Activated naive CD4-positive, alpha-beta T cell treated with anti-CD3 and anti-CD28 coated beads for 36 hours (primary cell): ENCODE measurements around the gene GRAMD2A. TPM values are rescaled to one million over a fixed set of nuclear protein-coding genes. Genes with fewer than 3 reads are reported as not detected.

Experiments used
- CTCF ChIA-PET: fragments of 350-600 bp; sonication (Branson Sonifier 250); formaldehyde crosslinking; loops from one replicate; lab custom pipeline; 2021; ENCODE audit warnings: antibody characterized with exemption; lab: Charles Lee
- DNase-seq: peaks from one replicate; pipeline ENCODE4 v3.0.0-alpha.2; 2020
- H3K27ac Mint-ChIP-seq: one replicate; pipeline ENCODE4 v1.8.0; 2021; ENCODE audit warnings: mild to moderate bottlenecking, mixed read lengths
- H3K27me3 Mint-ChIP-seq: one replicate; pipeline ENCODE4 v1.8.0; 2021; ENCODE audit warnings: low read depth, mixed read lengths
- H3K36me3 Mint-ChIP-seq: one replicate; pipeline ENCODE4 v1.8.0; 2021; ENCODE audit warnings: low read depth, mixed read lengths
- H3K4me1 Mint-ChIP-seq: one replicate; pipeline ENCODE4 v1.8.0; 2021; ENCODE audit warnings: low read depth, mixed read lengths
- H3K4me3 Mint-ChIP-seq: one replicate; pipeline ENCODE4 v1.8.0; 2021; ENCODE audit warnings: mild to moderate bottlenecking, moderate library complexity, mixed read lengths
- H3K9me3 Mint-ChIP-seq: one replicate; pipeline ENCODE4 v1.8.0; 2021; ENCODE audit warnings: mixed read lengths
- intact Hi-C: fragments of 100-400 bp; cut with micrococcal nuclease; formaldehyde crosslinking; loops from one replicate; pipeline ENCODE4 v1.15.1; 2023
- total RNA-seq, 2 experiments: library from RNA; stranded (reverse); gene quantifications; one replicate each; pipeline ENCODE4 v1.2.3, GENCODE V29; 2021

Gene GRAMD2A
- total RNA-seq, 2 experiments from 2014 or later, result not detected

GRCh38 chr15:72199205-72199515, 1.6 kb upstream of the GRAMD2A start:
- intact Hi-C loops, result loop anchor here (1.0 to 10.0 kb wide), 4 partner anchors 29 to 336 kb away; partner anchors contain the start of gene PARP6
- no peak overlapping the region for H3K27ac Mint-ChIP-seq
- no peak overlapping the region for H3K4me3 Mint-ChIP-seq
- H3K9me3 Mint-ChIP-seq, result no peaks in the 10 kb centered on the region
- peaks cover 4% of the 10 kb centered on the region for H3K27me3 Mint-ChIP-seq
- H3K36me3 Mint-ChIP-seq, result peaks cover 58% of the 10 kb centered on the region
- no peak for DNase-seq
- H3K4me1 Mint-ChIP-seq, result peaks cover 23% of the 10 kb centered on the region
- CTCF ChIA-PET, result interaction anchor here (0.7 to 3.1 kb wide), 7 partner anchors 12 to 101 kb away, joined by 3 to 18 read pairs (median 4); no protein-coding TSS in a partner anchor

GRCh38 chr15:72198356-72199204, 993 bp upstream of the GRAMD2A start:
- Mint-ChIP-seq H3K9me3 (no peaks in the 10 kb centered on the region), H3K36me3 (peaks cover 53% of the 10 kb centered on the region), H3K4me1 (peaks cover 22% of the 10 kb centered on the region), H3K27me3 (peaks cover 4% of the 10 kb centered on the region), H3K27ac (no peak overlapping the region), H3K4me3 (peak overlapping the region; percentile 54)
- DNase-seq, result no peak
- CTCF ChIA-PET, result interaction anchor here (0.6 to 3.1 kb wide), 7 partner anchors 12 to 338 kb away, joined by 3 to 18 read pairs (median 4); no protein-coding TSS in a partner anchor
- intact Hi-C loops, result loop anchor here (1.0 to 10.0 kb wide), 4 partner anchors 30 to 336 kb away; partner anchors contain the start of gene PARP6

- CTCF ChIA-PET, result interaction anchor here (1.1 kb wide), 1 partner anchor 30 kb away, joined by 3 read pairs; no protein-coding TSS in a partner anchor
- peaks cover 18% of the 10 kb centered on the region for H3K4me1 Mint-ChIP-seq
- no peak for DNase-seq
- H3K27ac Mint-ChIP-seq, result no peak overlapping the region
- no peaks in the 10 kb centered on the region for H3K9me3 Mint-ChIP-seq
- peaks cover 37% of the 10 kb centered on the region for H3K36me3 Mint-ChIP-seq
- H3K27me3 Mint-ChIP-seq, result peaks cover 4% of the 10 kb centered on the region
- intact Hi-C loops, result loop anchor here (5.0 to 10.0 kb wide), 2 partner anchors 75 to 338 kb away; partner anchors contain the start of gene PARP6
- H3K4me3 Mint-ChIP-seq, result no peak overlapping the region
These were observed 537 bp downstream of the GRAMD2A start for GRCh38 chr15:72197041-72197459.

GRCh38 chr15:72196409-72197040, 1.1 kb downstream of the GRAMD2A start:
- H3K4me3 Mint-ChIP-seq, result no peak overlapping the region
- H3K27me3 Mint-ChIP-seq, result peaks cover 6% of the 10 kb centered on the region
- no peaks in the 10 kb centered on the region for H3K9me3 Mint-ChIP-seq
- H3K27ac Mint-ChIP-seq, result no peak overlapping the region
- CTCF ChIA-PET, result interaction anchor here (0.6 to 1.1 kb wide), 4 partner anchors 20 to 76 kb away, joined by 3 to 4 read pairs (median 3); no protein-coding TSS in a partner anchor
- intact Hi-C loops, result loop anchor here (5.0 to 10.0 kb wide), 2 partner anchors 76 to 338 kb away; partner anchors contain the start of gene PARP6
- H3K36me3 Mint-ChIP-seq, result peaks cover 33% of the 10 kb centered on the region
- peaks cover 18% of the 10 kb centered on the region for H3K4me1 Mint-ChIP-seq
- DNase-seq, result no peak

GRCh38 chr15:72195101-72195511, 2.5 kb downstream of the GRAMD2A start:
- intact Hi-C loops, result loop anchor here (5.0 to 10.0 kb wide), 2 partner anchors 77 to 340 kb away; partner anchors contain the start of gene PARP6
- CTCF ChIA-PET, result interaction anchor here (1.0 kb wide), 1 partner anchor 47 kb away, joined by 3 read pairs; no protein-coding TSS in a partner anchor
- Mint-ChIP-seq H3K9me3 (no peaks in the 10 kb centered on the region), H3K36me3 (peaks cover 22% of the 10 kb centered on the region), H3K27ac (no peak overlapping the region), H3K4me3 (no peak overlapping the region), H3K27me3 (peaks cover 11% of the 10 kb centered on the region), H3K4me1 (peaks cover 12% of the 10 kb centered on the region)
- no peak for DNase-seq

GRCh38 chr15:72193836-72194396, 3.7 kb downstream of the GRAMD2A start:
- intact Hi-C loops, result loop anchor here (10.0 kb wide), 1 partner anchor 341 kb away; no protein-coding TSS in a partner anchor
- Mint-ChIP-seq H3K4me1 (peaks cover 9% of the 10 kb centered on the region), H3K4me3 (no peak overlapping the region), H3K9me3 (no peaks in the 10 kb centered on the region), H3K27me3 (peaks cover 11% of the 10 kb centered on the region), H3K36me3 (peaks cover 10% of the 10 kb centered on the region), H3K27ac (no peak overlapping the region)
- DNase-seq, result no peak
- CTCF ChIA-PET, result no interaction called here

GRCh38 chr15:72192416-72192815, 5.2 kb downstream of the GRAMD2A start:
- no peaks in the 10 kb centered on the region for H3K4me1 Mint-ChIP-seq
- H3K9me3 Mint-ChIP-seq, result no peaks in the 10 kb centered on the region
- no peaks in the 10 kb centered on the region for H3K36me3 Mint-ChIP-seq
- no peak for DNase-seq
- no peak overlapping the region for H3K4me3 Mint-ChIP-seq
- peaks cover 11% of the 10 kb centered on the region for H3K27me3 Mint-ChIP-seq
- H3K27ac Mint-ChIP-seq, result no peak overlapping the region
- CTCF ChIA-PET, result interaction anchor here (1.7 kb wide), 1 partner anchor 8 kb away, joined by 4 read pairs; no protein-coding TSS in a partner anchor
- intact Hi-C loops, result loop anchor here (10.0 kb wide), 1 partner anchor 342 kb away; no protein-coding TSS in a partner anchor

GRCh38 chr15:72189250-72189902, 8.2 kb downstream of the GRAMD2A start:
- no peaks in the 10 kb centered on the region for H3K36me3 Mint-ChIP-seq
- peaks cover 14% of the 10 kb centered on the region for H3K27me3 Mint-ChIP-seq
- H3K4me1 Mint-ChIP-seq, result no peaks in the 10 kb centered on the region
- no peak for DNase-seq
- no peaks in the 10 kb centered on the region for H3K9me3 Mint-ChIP-seq
- no peak overlapping the region for H3K27ac Mint-ChIP-seq
- intact Hi-C loops, result no loop called here
- CTCF ChIA-PET, result interaction anchor here (0.6 to 2.4 kb wide), 2 partner anchors 11 to 446 kb away, joined by 6 to 7 read pairs; no protein-coding TSS in a partner anchor
- no peak overlapping the region for H3K4me3 Mint-ChIP-seq

GRCh38 chr15:72184165-72184811, 13.3 kb downstream of the GRAMD2A start:
- Mint-ChIP-seq H3K27me3 (peaks cover 32% of the 10 kb centered on the region), H3K27ac (no peak overlapping the region), H3K4me3 (no peak overlapping the region), H3K36me3 (no peaks in the 10 kb centered on the region), H3K4me1 (no peaks in the 10 kb centered on the region), H3K9me3 (no peaks in the 10 kb centered on the region)
- DNase-seq, result no peak
- intact Hi-C loops, result no loop called here
- CTCF ChIA-PET, result no interaction called here

- intact Hi-C loops, result no loop called here
These were observed 13.8 kb downstream of the GRAMD2A start for GRCh38 chr15:72183781-72184164.

GRCh38 chr15:72182673-72183072, 14.9 kb downstream of the GRAMD2A start:
- H3K27me3 Mint-ChIP-seq, result peaks cover 32% of the 10 kb centered on the region
- H3K4me1 Mint-ChIP-seq, result no peaks in the 10 kb centered on the region
- no peaks in the 10 kb centered on the region for H3K36me3 Mint-ChIP-seq
- DNase-seq, result no peak
- no peak overlapping the region for H3K4me3 Mint-ChIP-seq
- no peak overlapping the region for H3K27ac Mint-ChIP-seq
- CTCF ChIA-PET, result no interaction called here
- intact Hi-C loops, result no loop called here
- no peaks in the 10 kb centered on the region for H3K9me3 Mint-ChIP-seq

More at GRCh38 chr15:72183781-72184164, 13.8 kb downstream of the GRAMD2A start:
- DNase-seq, result no peak
- Mint-ChIP-seq H3K4me3 (no peak overlapping the region), H3K4me1 (no peaks in the 10 kb centered on the region), H3K27ac (no peak overlapping the region), H3K36me3 (no peaks in the 10 kb centered on the region), H3K27me3 (peaks cover 32% of the 10 kb centered on the region), H3K9me3 (no peaks in the 10 kb centered on the region)
- CTCF ChIA-PET, result interaction anchor here (0.6 kb wide), 1 partner anchor 27 kb away, joined by 3 read pairs; no protein-coding TSS in a partner anchor
